NCI-H2029 treated with DMSO at 0.1 percent for 48 hours (cell line): Measurements from ENCODE around the gene ZNF189.
"Not testable (repeated sequence)": the region's sequence is repeated elsewhere in the genome, so short reads cannot be mapped to it uniquely, and the experiment has no call there.

Experiments
- DNase-seq: peaks from one replicate; lab custom pipeline; 2025; lab: John Stamatoyannopoulos, UW

Gene ZNF189

DNA sequence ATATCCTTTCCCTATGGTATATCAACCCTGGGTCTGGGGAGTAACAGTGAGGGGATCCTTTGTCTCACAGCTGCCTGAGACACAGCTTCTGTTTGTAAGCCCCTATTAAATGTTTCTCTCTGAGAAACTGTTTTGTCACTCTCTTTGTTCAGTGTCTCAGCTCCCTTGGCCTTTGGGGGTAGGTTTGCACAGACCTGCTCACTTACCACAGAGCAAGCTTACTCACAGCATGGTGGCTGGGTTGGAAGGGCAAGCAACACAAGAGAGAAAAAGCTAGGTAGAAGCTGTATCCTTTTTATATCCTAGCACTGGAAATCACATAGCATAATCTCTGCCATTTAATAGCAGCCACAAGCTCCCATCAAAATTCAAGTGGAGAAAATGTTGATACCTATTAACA lies 18.4 kb upstream of the ZNF189 start:
- DNase-seq, result no peak

DNA sequence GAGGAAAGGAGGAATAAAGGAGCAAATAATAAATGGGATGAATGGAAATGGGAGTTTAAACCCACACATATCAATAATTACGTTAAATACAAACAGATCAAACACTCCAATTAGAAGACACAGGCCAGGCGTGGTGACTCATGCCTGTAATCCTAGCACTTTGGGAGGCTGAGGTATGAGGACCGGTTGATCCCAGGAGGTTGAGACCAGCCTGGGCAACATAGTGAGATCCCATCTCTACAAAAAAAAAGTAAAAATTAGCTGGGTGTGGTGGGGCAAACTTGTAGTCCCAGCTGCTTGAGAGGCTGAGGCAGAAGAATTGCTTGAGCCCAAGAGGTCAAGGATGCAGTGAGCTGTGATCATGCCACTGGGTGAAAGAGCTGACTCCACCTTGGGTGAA lies 17.5 kb upstream of the ZNF189 start:
- DNase-seq, result no peak

DNA sequence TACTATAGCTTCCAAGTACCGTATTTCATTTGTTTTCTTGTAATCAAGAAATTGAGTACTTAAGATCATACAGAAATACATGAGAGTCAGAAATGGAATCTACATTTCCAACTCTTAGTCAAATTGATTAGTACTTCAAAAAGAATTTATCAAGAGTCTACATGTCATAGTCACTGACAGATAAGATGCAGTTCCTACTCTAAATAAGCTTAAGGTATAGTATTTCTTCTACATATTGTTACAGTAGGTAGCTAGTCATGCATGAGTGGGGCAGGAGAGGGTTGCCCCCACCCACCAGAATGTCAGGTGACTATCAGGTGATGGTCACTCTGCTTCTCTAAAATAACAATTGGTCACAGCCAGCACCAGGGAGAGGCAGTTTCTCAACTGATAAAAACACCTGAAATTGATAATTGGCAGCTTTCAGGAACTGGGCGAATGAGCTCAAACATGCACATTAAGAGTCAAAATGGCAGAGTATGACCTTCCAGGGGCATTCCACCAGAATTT lies 16.8 kb upstream of the ZNF189 start:
- no peak for DNase-seq

DNA sequence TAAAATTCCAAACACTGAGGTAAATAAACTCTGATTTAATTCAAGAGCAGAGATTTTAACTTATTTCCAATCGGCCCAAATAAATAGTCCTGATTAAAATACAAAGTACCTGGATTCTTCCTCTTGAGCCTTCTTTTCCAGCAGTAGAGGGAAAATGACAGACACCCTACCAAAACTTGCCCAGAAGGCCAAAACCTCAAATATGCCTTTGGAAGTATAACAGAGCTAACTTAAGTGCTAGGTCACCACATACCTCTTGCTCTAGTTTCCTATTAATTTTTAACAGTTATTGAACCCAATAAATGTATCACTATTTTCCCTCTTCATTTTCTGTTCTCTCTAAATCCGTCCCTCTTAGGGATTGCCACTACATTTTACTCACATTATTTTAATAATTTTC lies 15.3 kb upstream of the ZNF189 start:
- DNase-seq, result no peak

DNA sequence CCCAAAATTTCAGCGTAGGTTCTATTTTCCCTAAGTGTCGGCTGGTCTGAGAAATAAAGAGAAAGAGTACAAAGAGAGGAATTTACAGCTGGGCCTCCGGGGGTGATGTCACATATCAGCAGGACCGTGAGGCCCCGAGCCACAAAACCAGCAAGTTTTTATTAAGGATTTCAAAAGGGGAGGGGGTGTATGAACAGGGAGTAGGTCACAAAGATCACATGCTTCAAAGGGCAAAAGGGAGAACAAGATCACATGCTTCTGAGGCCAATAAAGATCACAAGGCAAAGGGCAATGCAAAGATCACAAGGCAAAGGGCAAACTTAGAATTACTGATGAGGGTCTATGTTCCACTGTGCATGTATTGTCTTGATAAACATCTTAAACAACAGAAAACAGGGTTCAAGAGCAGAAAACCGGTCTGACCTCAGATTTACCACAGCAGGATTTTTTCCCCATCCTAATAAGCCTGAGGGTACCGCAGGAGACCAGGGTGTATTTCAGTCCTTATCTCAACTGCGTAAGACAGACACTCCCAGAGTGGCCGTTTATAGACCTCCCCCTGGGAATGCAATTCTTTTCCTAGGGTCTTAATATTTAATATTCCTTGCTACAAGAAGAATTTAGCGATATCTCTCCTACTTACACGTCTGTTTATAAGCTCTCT lies 13.6 kb upstream of the ZNF189 start, which contains the start of gene BAAT:
BAAT (minus strand) TSS at position 134 of the 664 bp plus-strand sequence. CDS start 13,602 bp downstream, outside the sequence.
- not testable (repeated sequence) for DNase-seq

DNA sequence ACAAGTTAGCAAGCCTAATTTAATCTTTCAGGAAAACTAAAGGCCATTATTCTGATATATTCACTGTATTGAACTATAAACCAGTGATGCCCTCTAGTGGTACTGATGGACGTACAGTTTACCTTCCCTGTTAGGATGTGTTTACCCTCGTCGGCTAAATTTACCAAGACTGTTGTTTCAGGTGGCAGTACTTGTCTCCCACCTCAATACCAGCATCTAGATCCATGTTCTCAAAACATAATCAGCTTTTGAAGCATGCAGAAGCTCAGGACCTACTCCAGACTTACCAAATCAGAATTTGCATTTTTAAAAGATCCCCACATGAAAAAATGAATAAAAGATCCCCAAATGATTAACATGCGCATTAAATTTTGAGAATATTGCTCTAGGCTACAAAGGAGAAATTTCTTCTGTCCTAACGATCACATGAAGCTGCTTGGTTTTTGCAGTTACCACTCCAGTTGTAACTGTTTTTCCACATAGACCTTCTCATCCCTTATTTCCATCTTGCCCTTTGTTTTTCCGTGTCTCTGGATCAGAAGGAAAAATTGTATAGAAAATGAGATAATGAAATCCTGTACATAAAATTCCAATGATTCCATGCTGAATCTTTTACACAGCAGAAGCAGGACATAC lies 10.7 kb upstream of the ZNF189 start:
- DNase-seq, result peak; percentile 89

DNA sequence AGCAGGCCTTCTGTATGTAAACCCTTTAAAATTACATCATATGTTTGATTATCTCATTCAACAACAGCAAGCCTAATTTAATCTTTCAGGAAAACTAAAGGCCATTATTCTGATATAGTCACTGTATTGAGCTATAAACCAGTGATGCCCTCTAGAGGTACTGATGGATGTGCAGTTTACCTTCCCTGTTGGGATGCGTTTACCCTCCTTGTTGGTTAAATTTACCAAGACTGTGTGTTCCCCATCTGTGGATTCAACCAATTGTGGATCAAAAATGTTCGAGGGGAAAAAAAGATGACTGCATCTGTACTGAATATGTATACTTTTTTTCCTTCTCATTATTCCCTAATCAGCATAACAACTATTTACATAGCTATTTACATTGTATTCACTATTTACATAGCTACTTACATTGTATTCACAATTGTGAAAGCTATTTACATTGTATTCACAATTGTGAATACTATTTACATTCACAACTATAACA lies 10.1 kb upstream of the ZNF189 start:
- peak; percentile 36 for DNase-seq

DNA sequence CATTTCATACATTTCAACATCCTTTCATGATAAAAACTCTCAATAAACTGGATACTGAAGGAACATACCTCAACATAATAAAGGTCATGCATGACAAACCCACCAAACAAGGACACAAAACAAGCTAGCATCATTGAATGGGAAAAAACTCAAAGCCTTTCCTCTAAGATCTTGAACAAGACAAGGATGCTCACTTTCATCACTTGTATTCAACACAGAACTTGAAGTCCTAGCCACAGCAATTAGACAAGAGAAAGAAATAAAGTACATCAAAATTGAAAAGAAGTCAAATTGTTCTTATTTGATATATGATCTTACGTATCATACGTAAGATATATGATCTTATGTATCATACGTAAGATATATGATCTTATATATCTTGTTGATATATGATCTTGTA lies 5.5 kb upstream of the ZNF189 start:
- no peak for DNase-seq

DNA sequence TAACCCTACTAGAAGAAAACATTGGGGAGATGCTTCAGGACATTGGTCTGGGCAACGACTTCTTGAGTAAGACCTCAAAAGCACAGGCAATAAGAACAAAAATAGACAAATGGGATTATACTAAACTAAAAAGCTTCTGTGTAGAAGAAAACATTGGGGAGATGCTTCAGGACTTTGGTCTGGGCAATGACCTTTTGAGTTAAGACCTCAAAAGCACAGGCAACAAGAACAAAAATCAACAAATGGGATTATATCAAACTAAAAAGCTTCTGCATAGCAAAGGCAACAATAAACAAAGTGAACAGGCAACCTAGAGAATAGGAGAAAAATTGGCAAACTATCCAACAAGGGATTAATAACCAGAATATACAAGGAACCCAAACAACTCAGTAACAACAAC lies 4.0 kb upstream of the ZNF189 start:
- no peak for DNase-seq

DNA sequence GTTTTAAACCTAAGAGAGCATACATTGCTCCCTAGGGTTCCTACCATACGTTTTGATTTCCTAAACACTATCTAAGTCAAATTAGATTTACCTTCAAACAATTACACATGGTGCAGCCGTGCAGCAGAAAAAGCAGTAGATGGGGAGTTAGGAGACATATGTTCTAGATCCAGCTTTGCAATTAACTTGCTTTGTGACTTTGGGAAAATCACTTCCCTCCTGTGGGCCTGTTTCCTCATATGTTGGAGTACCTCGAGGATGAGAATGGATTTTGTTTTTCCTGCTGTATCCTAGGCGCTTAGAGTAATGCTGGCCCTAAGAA lies 944 bp upstream of the ZNF189 start:
- peak; percentile 6 for DNase-seq

DNA sequence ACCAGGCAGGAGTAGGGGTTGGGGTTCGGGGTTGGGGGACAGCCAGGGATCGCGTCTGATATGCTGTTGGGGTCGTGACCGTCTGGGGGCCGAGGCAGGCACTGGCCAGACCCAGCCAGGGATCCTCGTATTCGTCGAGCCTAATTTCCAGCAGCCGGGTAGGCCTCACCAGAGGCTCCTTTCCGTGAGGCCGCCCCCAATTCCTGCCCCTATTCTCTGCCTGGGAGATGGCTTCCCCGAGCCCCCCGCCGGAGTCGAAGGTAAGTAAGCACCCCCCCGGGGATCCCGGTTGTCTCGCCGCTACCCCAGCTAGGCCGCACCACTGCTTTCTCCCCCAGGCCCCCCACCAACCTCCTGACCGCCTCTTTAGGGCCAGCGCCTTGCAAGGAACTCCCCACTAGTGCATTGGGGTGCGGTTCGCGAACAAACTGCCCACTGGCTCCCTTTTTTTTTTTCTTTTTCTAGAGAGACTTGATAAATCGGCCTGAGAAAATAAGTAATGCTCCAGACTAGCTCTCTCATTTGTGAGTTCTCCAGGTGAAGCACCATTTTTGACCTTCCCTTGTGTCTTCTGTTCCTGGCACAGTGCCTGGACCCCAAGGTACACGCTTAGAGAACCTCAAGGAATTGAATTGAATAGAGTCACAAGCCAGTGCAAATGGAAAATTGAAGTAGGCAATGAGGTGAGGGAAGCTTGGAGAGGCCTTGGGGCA lies 435 bp downstream of the ZNF189 start:
- DNase-seq, result no peak

DNA sequence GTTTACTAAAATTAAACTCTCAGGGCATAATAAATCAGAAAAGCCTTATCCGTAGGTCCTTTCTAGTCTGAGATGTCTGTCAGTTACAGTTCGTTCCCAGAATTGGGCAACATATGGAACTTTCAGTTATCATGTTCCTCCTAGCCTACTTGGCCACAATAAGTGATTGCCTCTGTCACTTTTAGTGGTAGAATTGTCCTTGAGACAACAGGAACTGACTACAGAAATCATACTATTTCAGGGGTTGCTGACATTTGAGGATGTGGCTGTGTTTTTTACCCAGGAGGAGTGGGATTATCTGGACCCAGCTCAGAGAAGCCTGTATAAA lies 956 bp downstream of the ZNF189 start:
- no peak for DNase-seq

DNA sequence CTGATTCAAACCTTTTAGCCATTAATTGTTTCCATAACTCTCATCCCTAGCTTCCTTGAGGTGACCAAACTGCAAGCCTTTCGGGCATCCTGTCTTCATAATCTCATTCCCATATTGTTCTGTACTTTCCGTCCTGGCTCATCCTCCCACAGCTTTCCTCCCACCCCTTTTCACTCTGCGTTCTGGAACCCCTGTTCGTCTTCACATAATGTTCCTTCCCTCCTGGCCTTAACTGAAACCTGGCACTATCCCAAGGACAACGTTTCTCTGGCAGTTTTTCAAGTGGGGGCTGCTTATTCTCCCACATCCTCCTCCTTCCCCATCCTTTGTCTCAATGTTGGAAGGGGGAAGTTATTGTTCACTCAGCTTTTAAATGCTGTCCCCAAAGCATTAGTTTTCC lies 1.5 kb downstream of the ZNF189 start:
- no peak for DNase-seq

DNA sequence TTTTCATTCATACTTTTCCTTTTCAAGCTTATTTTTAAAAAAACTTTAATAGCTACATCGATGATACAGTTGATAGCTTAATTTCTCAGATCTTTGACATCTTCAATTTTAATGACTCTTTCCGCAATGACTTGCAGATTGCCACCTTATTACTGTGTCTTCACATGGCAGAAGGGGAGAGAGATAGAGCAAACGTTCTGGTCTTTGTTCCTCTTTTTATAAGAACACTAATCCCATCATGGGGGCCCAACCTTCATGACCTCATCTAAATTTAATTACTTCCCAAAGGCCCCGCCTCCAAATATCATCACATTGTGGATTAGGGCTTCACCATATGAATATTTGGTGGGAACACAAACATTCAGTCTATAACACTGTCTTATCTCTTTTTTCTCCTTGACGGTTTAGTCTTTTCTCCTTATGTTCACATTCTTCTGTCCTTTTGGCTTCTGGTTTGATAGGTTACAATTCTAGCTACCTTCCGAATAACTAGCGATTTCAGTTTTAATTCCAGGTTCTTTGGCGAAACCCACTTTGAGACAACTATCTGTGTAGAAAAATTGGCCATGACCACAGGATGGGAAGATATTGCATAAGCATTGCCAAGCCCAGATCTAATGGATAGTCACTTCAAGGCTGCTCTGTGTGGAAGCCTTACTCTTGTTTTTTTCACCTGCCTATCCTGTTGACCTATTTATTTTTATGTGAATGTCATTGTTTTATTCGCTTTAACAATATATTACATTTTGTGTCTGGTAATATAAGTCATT lies 5.0 kb downstream of the ZNF189 start:
- DNase-seq, result no peak

DNA sequence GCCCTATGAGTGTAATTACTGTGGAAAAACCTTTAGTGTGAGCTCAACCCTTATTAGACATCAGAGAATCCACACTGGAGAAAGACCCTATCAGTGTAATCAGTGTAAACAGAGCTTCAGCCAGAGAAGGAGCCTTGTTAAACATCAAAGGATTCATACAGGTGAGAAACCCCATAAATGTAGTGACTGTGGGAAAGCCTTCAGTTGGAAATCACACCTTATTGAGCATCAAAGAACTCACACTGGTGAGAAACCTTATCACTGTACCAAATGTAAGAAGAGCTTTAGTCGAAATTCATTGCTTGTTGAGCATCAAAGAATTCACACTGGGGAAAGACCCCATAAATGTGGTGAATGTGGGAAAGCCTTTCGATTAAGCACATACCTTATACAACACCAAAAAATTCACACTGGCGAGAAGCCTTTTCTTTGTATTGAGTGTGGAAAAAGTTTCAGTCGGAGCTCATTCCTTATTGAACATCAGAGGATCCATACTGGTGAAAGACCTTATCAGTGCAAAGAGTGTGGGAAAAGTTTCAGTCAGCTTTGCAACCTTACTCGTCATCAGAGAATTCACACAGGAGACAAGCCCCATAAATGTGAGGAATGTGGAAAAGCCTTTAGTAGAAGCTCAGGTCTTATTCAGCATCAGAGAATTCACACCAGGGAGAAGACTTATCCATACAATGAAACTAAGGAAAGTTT lies 9.9 kb downstream of the ZNF189 start:
- no peak for DNase-seq

DNA sequence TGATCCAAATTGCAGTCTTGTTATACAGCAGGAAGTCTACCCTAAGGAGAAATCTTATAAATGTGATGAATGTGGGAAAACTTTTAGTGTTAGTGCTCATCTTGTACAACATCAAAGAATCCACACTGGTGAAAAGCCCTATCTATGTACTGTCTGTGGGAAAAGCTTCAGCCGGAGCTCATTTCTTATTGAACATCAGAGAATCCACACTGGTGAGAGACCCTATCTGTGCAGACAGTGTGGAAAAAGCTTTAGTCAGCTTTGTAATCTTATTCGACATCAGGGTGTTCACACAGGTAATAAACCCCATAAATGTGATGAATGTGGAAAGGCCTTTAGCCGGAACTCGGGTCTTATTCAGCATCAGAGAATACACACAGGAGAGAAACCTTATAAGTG lies 10.4 kb downstream of the ZNF189 start:
- no peak for DNase-seq

DNA sequence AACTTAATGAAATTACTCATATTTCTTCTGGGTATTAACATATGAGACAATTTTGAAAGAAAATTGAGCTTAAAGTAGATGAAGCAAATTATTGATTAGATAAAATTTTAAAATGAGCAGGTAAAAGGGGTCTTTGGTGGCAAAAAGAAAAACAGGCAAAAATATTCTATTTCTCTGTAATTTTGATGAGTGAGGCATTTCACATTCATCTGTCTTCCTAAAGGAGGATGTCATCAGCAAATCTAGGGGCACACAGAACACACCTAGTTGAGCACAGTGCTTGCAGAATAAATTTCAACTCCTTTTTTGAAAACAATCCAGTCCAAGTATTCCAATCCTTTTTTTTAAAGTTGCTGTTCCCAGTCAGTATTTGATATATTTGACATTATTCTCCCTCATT lies 16.2 kb downstream of the ZNF189 start:
- DNase-seq, result no peak

DNA sequence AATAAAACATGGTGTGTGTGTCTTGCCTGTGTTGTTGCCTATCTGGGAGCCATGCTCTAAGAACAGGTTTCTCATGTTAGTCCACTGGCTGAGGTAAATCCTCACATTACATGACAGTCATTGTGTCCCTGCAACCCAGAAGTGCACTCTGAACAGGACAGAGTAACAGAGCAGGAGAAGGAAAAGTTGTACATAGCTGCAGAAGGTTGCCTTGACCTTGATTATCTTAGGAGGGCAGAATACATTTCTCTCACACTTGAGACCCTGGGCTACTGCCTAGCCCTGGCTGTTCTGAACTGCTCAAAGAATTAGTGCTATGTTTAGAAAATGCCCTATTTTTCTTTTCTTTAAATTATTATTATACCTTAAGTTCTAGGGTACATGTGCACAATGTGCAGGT lies 16.9 kb downstream of the ZNF189 start:
- DNase-seq, result no peak

DNA sequence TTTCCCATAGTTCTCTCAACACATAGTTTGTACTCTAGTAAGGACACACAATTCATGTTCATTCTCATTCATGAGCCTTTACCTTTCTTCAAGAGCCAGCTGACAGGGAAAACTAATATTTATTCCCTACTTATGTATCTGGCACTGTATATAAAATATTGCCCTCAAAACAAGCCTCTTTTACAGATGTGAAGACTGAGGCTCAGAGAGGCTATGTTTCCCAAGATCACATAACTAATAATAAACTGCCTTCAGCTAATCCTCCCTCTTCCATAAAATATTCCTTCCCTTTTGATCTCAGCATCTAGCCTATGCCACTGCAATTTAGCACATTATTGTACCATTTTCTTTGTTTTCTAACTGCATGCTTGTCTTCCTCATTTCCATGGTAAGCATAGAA lies 18.7 kb downstream of the ZNF189 start:
- DNase-seq, result no peak

DNA sequence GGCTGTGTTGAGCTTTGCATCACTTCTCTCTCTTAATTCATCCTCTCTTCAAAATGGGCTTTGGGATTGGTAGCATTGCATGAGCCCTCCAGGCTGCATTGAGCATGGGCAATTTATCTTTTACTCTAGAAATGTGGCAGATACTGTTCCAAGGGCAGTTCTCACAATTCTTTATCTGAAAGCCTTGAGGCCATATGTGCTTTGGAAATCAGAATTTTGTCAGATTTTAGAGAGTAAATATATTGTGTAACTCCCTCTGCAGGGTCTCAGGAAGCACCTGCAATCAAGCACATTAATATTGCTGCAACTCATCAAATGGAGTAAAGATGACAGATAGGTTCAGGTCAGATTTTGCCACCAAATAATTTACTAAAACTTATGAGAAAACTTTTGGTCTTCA lies 19.3 kb downstream of the ZNF189 start:
- DNase-seq, result no peak

DNA sequence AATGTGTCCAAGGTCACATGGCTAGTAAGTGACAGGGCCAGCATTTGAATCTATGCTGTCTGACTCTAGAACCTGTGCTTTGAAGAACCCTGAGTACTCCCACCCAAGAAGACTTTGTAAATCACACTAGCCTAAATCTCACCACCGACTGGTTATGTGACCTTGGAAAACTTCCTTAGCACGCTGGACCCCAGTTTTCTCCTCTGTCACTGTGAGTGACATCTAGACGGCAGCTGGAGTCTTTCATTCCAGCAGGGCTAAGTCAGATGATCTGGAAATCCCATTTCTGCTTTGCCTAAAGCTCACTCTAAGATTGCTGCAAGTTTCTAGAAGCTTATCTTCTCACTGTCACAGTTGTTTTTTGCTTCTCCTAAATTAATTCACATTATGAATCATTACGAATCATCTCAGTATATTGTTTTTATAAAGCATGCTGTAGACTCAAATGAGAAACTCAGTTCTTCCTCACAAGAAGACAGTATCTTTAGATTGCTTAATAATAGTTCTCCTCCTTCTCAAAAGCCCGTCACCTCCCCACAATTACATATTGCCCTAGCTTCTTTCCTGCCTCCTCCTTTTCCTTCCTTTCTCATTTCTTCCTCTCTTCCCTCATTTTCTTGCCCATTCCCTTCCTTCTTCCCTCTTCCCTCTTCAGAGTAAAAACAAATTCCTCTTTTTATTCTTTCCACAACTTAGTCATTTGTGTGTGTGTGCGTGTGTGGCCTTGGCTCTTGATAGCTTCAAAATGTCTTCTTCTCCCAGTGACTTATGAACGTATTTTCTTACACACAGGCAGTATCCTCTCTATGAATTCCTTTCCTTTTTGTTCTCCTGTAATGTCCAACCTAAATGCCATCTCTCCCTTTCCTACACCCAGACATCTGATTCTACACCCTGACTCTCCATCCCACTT lies 20.1 kb downstream of the ZNF189 start:
- no peak for DNase-seq
